Neuronal stem cell (in vitro differentiated cells): ENCODE results near the gene ADTRP.

Experiments used
- DNase-seq: peaks from one replicate; pipeline ENCODE4 v3.0.0-alpha.2; 2013; ENCODE audit warnings: low spot score
- H2AFZ ChIP-seq: one replicate; pipeline ENCODE4 v1.6.1; 2013; ENCODE audit warnings: mild to moderate bottlenecking, low read length, inconsistent platforms
- H2AK5ac ChIP-seq: 2 replicates; pipeline ENCODE4 v1.6.1; 2013; ENCODE audit warnings: low read depth, mild to moderate bottlenecking, inconsistent platforms, low read length, moderate library complexity, mixed read lengths
- H2BK120ac ChIP-seq: 2 replicates; pipeline ENCODE4 v1.6.1; 2013; ENCODE audit warnings: low read depth, mild to moderate bottlenecking, inconsistent platforms, low read length, moderate library complexity, mixed read lengths
- H2BK12ac ChIP-seq: one replicate; pipeline ENCODE4 v1.6.1; 2013; ENCODE audit warnings: low read length, inconsistent platforms
- H2BK15ac ChIP-seq: 2 replicates; pipeline ENCODE4 v1.6.1; 2013; ENCODE audit warnings: mild to moderate bottlenecking, low read length, inconsistent platforms, mixed read lengths
- H2BK5ac ChIP-seq: one replicate; pipeline ENCODE4 v1.6.1; 2013; ENCODE audit warnings: inconsistent platforms, mild to moderate bottlenecking, low read length, moderate library complexity
- H3K14ac ChIP-seq: one replicate; pipeline ENCODE4 v1.6.1; 2013; ENCODE audit warnings: low read length, inconsistent platforms
- H3K18ac ChIP-seq: 2 replicates; pipeline ENCODE4 v1.6.1; 2013; ENCODE audit warnings: low read length, inconsistent platforms
- H3K23ac ChIP-seq: 2 replicates; pipeline ENCODE4 v1.6.1; 2013; ENCODE audit warnings: low read depth, mild to moderate bottlenecking, mixed read lengths, low read length, inconsistent platforms; ENCODE audit not compliant: poor library complexity
- H3K27ac ChIP-seq: replicated peaks from 3 replicates; pipeline ENCODE4 v1.5.1; 2013; ENCODE audit warnings: low read length, inconsistent platforms
- H3K27me3 ChIP-seq, 3 experiments: 2 replicates each; pipeline ENCODE4 v1.6.1; 2013; ENCODE audit warnings: low read length in 3 of 3, mild to moderate bottlenecking in 2 of 3, inconsistent platforms in 1 of 3, low read depth in 1 of 3, mixed read lengths in 1 of 3, moderate library complexity in 1 of 3; ENCODE audit not compliant: control insufficient read depth in 3 of 3, insufficient read depth in 3 of 3
- H3K36me3 ChIP-seq, 2 donors: replicated peaks in 1 of 2; 2 replicates each; pipeline ENCODE4 v1.6.1; 2013; ENCODE audit warnings: low read length in 2 of 2; ENCODE audit not compliant: control insufficient read depth in 2 of 2, insufficient read depth in 2 of 2
- H3K4ac ChIP-seq: 2 replicates; pipeline ENCODE4 v1.6.1; 2013; ENCODE audit warnings: inconsistent platforms, mild to moderate bottlenecking, low read length, moderate library complexity
- H3K4me1 ChIP-seq, 2 donors: 1 replicate in 1 of 2; 2 replicates in 1 of 2; pipeline ENCODE4 v1.6.1; 2013; ENCODE audit warnings: low read length in 2 of 2, low read depth in 1 of 2; ENCODE audit not compliant: control insufficient read depth in 2 of 2, insufficient read depth in 1 of 2
- H3K4me2 ChIP-seq: one replicate; pipeline ENCODE4 v1.6.1; 2013; ENCODE audit warnings: mild to moderate bottlenecking, low read length, inconsistent platforms; ENCODE audit not compliant: insufficient read depth, poor library complexity, severe bottlenecking
- H3K4me3 ChIP-seq, 2 donors: 2 replicates each; pipeline ENCODE4 v1.5.1; 2013; ENCODE audit warnings: low read length in 2 of 2, mild to moderate bottlenecking in 2 of 2, inconsistent platforms in 1 of 2, moderate library complexity in 1 of 2
- H3K79me1 ChIP-seq: one replicate; pipeline ENCODE4 v1.6.1; 2013; ENCODE audit warnings: low read depth, mild to moderate bottlenecking, inconsistent platforms, low read length, moderate library complexity
- H3K9ac ChIP-seq: one replicate; pipeline ENCODE4 v1.6.1; 2013; ENCODE audit warnings: mild to moderate bottlenecking, low read depth, low read length, inconsistent platforms; ENCODE audit not compliant: poor library complexity
- H3K9me3 ChIP-seq, 2 donors: replicated peaks in 1 of 2; 2 replicates each; pipeline versions ENCODE3 to v1.6.1; 2013; ENCODE audit warnings: low read length in 2 of 2, mild to moderate bottlenecking in 2 of 2, inconsistent platforms in 1 of 2, low read depth in 1 of 2, mixed read lengths in 1 of 2, moderate library complexity in 1 of 2; ENCODE audit not compliant: control insufficient read depth in 2 of 2, insufficient read depth in 1 of 2
- H4K8ac ChIP-seq: one replicate; pipeline ENCODE4 v1.6.1; 2013; ENCODE audit warnings: low read depth, mild to moderate bottlenecking, inconsistent platforms, low read length, moderate library complexity
- H4K91ac ChIP-seq: one replicate; pipeline ENCODE4 v1.6.1; 2013; ENCODE audit warnings: low read length, low read depth, mild to moderate bottlenecking, inconsistent platforms; ENCODE audit not compliant: poor library complexity
- WGBS, 2 donors: extraction: QIAGEN DNeasy Blood & Tissue Kit; methylation state at CpG; one replicate each; pipeline ENCODE4 v1.1.7; 2013; ENCODE audit warnings: missing lambda C conversion rate in 2 of 2, mixed read lengths in 1 of 2; ENCODE audit not compliant: insufficient read length in 2 of 2, insufficient replicate concordance in 1 of 2; ENCODE audit errors: extremely low coverage in 2 of 2; 5-methylcytosine and 5-hydroxymethylcytosine counted together

Gene ADTRP

DNA sequence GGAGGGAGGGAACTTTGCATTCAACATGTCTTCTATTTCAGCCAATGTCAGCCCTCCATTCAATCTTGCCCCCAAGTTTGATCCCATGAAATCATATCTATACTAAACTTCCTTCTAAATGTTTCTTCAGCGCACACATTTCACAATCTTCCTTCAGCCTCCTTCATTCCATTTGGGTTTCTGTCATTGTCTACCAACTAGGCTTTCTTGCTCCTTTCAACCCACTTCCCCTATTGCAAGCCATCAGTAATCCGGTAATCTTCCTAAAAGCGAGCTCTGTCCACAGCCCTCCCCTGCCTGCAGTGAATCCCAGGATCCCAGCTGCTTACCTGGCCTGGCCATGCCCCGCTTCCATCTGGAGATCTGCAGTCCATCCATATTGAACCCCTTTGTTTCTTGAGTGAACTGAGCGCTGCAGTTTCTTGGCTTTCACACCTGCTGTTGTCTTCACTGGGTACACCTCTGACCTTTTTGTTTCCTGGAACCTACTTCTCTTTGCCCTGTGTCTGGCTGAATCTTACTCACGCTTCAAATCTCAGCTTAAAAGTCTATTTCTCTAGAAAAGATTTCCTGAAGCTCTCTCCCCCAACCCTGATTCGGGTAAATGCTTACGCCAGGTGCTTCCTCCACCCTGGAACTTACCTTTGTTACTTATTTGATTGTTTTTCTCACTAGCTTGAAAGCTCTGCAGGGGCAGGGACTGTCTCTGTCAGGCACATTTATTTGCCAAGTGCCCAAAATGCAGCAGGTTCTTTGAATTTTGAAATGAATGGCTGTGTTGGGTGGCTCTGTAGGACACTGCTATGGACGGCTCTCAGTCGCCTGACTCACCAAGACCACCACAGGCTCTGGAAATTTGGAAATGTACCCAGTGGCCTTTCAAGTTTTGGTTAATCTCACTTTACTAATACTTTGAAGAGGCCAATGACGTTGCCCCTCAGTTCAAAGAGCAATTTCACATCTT, 50.3 kb downstream of the ADTRP start:
- Histone ChIP-seq H3K18ac (no peak overlapping the region), H2BK12ac (no peak overlapping the region), H2AK5ac (no peak overlapping the region), H2BK5ac (no peak overlapping the region), H4K91ac (no peak overlapping the region), H4K8ac (no peak overlapping the region), H3K23ac (no peak overlapping the region), H3K4me2 (no peak overlapping the region), H2BK120ac (no peak overlapping the region), H3K27me3 (no peaks in the 10 kb centered on the region), H3K36me3 (no peaks in the 10 kb centered on the region), H2BK15ac (no peak overlapping the region), H3K4me3 (no peak overlapping the region), H3K27ac (no peak overlapping the region), H3K79me1 (no peaks in the 10 kb centered on the region), H2AFZ (no peak overlapping the region), H3K4me1 (peaks cover 0 to 3% of the 10 kb centered on the region in 2 donors), H3K9ac (no peak overlapping the region), H3K14ac (no peak overlapping the region), H3K4ac (no peak overlapping the region), H3K9me3 (no peaks in the 10 kb centered on the region)
- no peak for DNase-seq
- no CpG with 5 or more reads among the region's 11 CpGs for WGBS, 2 donors

GRCh38 chr6:11727346-11727997, 51.1 kb downstream of the ADTRP start:
- Histone ChIP-seq H3K27ac (no peak overlapping the region), H2BK12ac (no peak overlapping the region), H3K14ac (no peak overlapping the region), H2BK15ac (no peak overlapping the region), H4K8ac (no peak overlapping the region), H3K23ac (no peak overlapping the region), H2BK120ac (no peak overlapping the region), H3K9ac (no peak overlapping the region), H3K4me1 (peaks cover 0 to 3% of the 10 kb centered on the region in 2 donors), H2AFZ (no peak overlapping the region), H3K9me3 (no peaks in the 10 kb centered on the region), H2BK5ac (no peak overlapping the region), H3K4ac (no peak overlapping the region), H3K4me3 (no peak overlapping the region), H3K27me3 (no peaks in the 10 kb centered on the region), H4K91ac (no peak overlapping the region), H3K36me3 (no peaks in the 10 kb centered on the region), H3K18ac (no peak overlapping the region), H3K79me1 (no peaks in the 10 kb centered on the region), H3K4me2 (no peak overlapping the region), H2AK5ac (no peak overlapping the region)
- DNase-seq = no peak
- WGBS, 2 donors = no CpG with 5 or more reads among the region's 3 CpGs

DNA sequence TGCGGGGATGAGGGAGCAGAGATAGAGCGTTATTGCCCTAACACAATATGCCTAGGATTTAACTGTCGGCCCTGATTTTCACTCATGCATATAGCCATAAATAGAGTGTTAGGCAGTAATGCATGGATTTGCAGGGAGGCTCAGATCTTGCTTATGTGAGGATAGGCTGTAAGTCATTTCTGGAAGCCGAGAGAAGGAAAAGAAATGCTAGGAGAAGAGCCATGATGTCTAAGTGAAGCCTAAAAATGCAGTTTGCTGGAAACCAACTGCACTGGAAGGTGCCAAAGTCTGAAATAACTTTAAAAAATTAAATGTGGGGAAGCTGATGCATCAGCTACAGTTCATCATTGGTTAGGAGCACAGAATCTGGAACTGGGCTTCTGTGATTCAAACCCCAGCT, 54.3 kb downstream of the ADTRP start:
- DNase-seq = no peak
- Histone ChIP-seq H2BK5ac (no peak overlapping the region), H2BK120ac (no peak overlapping the region), H3K4ac (no peak overlapping the region), H3K14ac (no peak overlapping the region), H3K9ac (no peak overlapping the region), H2AK5ac (no peak overlapping the region), H3K9me3 (no peaks in the 10 kb centered on the region), H3K23ac (no peak overlapping the region), H3K79me1 (no peaks in the 10 kb centered on the region), H3K27me3 (no peaks in the 10 kb centered on the region), H2AFZ (no peak overlapping the region), H3K4me3 (no peak overlapping the region), H2BK15ac (no peak overlapping the region), H2BK12ac (no peak overlapping the region), H3K36me3 (no peaks in the 10 kb centered on the region), H4K8ac (no peak overlapping the region), H3K4me2 (no peak overlapping the region), H3K4me1 (peaks cover 0 to 3% of the 10 kb centered on the region in 2 donors), H3K18ac (no peak overlapping the region), H4K91ac (no peak overlapping the region), H3K27ac (no peak overlapping the region)
- no CpG with 5 or more reads among the region's 4 CpGs for WGBS, 2 donors
